Activated naive CD8-positive, alpha-beta T cell treated with anti-CD3 and anti-CD28 coated beads for 36 hours (primary cell): ENCODE measurements around the gene NCLN. TPM values are rescaled to one million over a fixed set of nuclear protein-coding genes. Genes with fewer than 3 reads are reported as not detected.

Experiments
- total RNA-seq, 2 experiments: library from RNA; stranded (reverse); gene quantifications; one replicate each; pipeline ENCODE4 v1.2.3, GENCODE V29; 2021

Gene NCLN
- total RNA-seq, 2 experiments from 2014 or later: 86.5 to 91.3 TPM

Other genes starting within 250 kb of the NCLN start
- gene ZNF77, start 241.0 kb upstream of the NCLN start, total RNA-seq: 1 to 10 TPM; 3.4 to 3.5 TPM
- gene TLE6, start 208.4 kb upstream of the NCLN start, total RNA-seq: 1 to 10 TPM; 2.4 to 3.2 TPM
- gene TLE2, start 156.7 kb upstream of the NCLN start, total RNA-seq: 1 to 10 TPM; 1.4 to 2.3 TPM
- 100 to 1,000 TPM; 221 to 222 TPM for gene TLE5, start 123.4 kb upstream of the NCLN start, total RNA-seq
- 1 to 10 TPM; 4.5 to 4.6 TPM for gene GNA11, start 91.6 kb upstream of the NCLN start, total RNA-seq
- 1 to 10 TPM; 7.5 to 7.8 TPM for gene GNA15, start 49.9 kb upstream of the NCLN start, total RNA-seq
- gene S1PR4, start 7.2 kb upstream of the NCLN start, total RNA-seq: 10 to 100 TPM; 37.5 to 42.7 TPM
- under 1 TPM; 0.16 to 0.29 TPM for gene CELF5, start 38.7 kb downstream of the NCLN start, total RNA-seq
- gene NFIC, start 180.7 kb downstream of the NCLN start, total RNA-seq: 10 to 100 TPM; 19.0 to 19.5 TPM